Esophagus squamous epithelium (tissue), 5 donors: ENCODE measurements around the gene NOX3. TPM values are rescaled to one million over a fixed set of nuclear protein-coding genes. Genes with fewer than 3 reads are reported as not detected.

ENCODE experiments used
- DNase-seq: peaks from one replicate; lab custom pipeline; 2025; lab: John Stamatoyannopoulos, UW
- H3K27ac ChIP-seq, 4 donors: fragments of 200-600 bp; sonication (generic); one replicate each; pipeline ENCODE4 v1.5.1; 2016 to 2019; ENCODE audit warnings: mild to moderate bottlenecking in 1 of 4
- H3K27me3 ChIP-seq, 4 donors: fragments of 200-600 bp; sonication (generic); 1 replicate in 3 of 4; 2 replicates in 1 of 4; pipeline versions ENCODE4 v1.5.1 to v1.6.0; 2017 to 2021; ENCODE audit warnings: antibody characterized with exemption in 1 of 4
- H3K36me3 ChIP-seq, 3 donors: fragments of 200-600 bp; sonication (generic); one replicate each; pipeline ENCODE4 v1.5.1; 2016 to 2019
- H3K4me1 ChIP-seq, 3 donors: fragments of 200-600 bp; sonication (generic); one replicate each; pipeline ENCODE4 v1.5.1; 2017 to 2019
- H3K4me3 ChIP-seq, 4 donors: fragments of 200-600 bp; sonication (generic); 1 replicate in 3 of 4; 2 replicates in 1 of 4; pipeline ENCODE4 v1.5.1; 2016 to 2019; ENCODE audit warnings: mild to moderate bottlenecking in 2 of 4, moderate library complexity in 1 of 4
- H3K9me3 ChIP-seq, 3 donors: fragments of 200-600 bp; sonication (generic); one replicate each; pipeline ENCODE4 v1.5.1; 2016 to 2019
- POLR2A ChIP-seq, 4 donors: fragments of 450-650 bp; IDR thresholded peaks; one replicate each; pipeline ENCODE4 v1.6.1; 2017; ENCODE audit warnings: antibody characterized with exemption in 4 of 4, mild to moderate bottlenecking in 4 of 4, moderate library complexity in 3 of 4
- WGBS, 2 donors: methylation state at CpG; one replicate each; pipeline ENCODE4 v1.1.5; 2018; 5-methylcytosine and 5-hydroxymethylcytosine counted together
- intact Hi-C: fragments of 100-400 bp; cut with DNase I; formaldehyde crosslinking; loops from one replicate; pipeline ENCODE4 v1.15.0; 2022
- total RNA-seq, 4 donors: library from RNA; depleted of rRNA; stranded (reverse); fragments of >200 nt; gene quantifications; one replicate each; pipeline ENCODE4 v1.1.0, GENCODE V29; 2016
- TF ChIP-seq, protein P1 (sequence below), 6 experiments: fragments of 450-650 bp in 4 of 6; fragments of 200-600 bp in 2 of 6; sonication (generic) in 2 of 6; IDR thresholded peaks; one replicate each; pipeline ENCODE4 v1.5.1; 2016 to 2019; ENCODE audit warnings: antibody characterized with exemption in 6 of 6, mild to moderate bottlenecking in 4 of 6, moderate library complexity in 4 of 6
- donor health status: DM: yes; HTN: yes; CAD: no.

Gene NOX3
- total RNA-seq, 4 donors from 2014 or later = not detected

GRCh38 chr6:155497273-155497672, 41.6 kb upstream of the NOX3 start:
- 80 to 90% methylated on average over 3 of the region's 3 CpGs for WGBS, 2 donors
- Histone ChIP-seq H3K9me3 (peaks cover 0 to 1% (median 0%) of the 10 kb centered on the region in 3 donors), H3K4me3 (no peak overlapping the region), H3K4me1 (peaks cover 0 to 27% (median 19%) of the 10 kb centered on the region in 3 donors), H3K27me3 (no peaks in the 10 kb centered on the region), H3K27ac (no peak overlapping the region), H3K36me3 (no peaks in the 10 kb centered on the region)
- intact Hi-C loops = no loop called here
- DNase-seq = no peak
- TF ChIP-seq, protein P1, sequence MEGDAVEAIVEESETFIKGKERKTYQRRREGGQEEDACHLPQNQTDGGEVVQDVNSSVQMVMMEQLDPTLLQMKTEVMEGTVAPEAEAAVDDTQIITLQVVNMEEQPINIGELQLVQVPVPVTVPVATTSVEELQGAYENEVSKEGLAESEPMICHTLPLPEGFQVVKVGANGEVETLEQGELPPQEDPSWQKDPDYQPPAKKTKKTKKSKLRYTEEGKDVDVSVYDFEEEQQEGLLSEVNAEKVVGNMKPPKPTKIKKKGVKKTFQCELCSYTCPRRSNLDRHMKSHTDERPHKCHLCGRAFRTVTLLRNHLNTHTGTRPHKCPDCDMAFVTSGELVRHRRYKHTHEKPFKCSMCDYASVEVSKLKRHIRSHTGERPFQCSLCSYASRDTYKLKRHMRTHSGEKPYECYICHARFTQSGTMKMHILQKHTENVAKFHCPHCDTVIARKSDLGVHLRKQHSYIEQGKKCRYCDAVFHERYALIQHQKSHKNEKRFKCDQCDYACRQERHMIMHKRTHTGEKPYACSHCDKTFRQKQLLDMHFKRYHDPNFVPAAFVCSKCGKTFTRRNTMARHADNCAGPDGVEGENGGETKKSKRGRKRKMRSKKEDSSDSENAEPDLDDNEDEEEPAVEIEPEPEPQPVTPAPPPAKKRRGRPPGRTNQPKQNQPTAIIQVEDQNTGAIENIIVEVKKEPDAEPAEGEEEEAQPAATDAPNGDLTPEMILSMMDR (IDR thresholded peaks at IDR 0.05) = no peak
- no peak for TF ChIP-seq POLR2A (IDR thresholded peaks at IDR 0.05)

DNA sequence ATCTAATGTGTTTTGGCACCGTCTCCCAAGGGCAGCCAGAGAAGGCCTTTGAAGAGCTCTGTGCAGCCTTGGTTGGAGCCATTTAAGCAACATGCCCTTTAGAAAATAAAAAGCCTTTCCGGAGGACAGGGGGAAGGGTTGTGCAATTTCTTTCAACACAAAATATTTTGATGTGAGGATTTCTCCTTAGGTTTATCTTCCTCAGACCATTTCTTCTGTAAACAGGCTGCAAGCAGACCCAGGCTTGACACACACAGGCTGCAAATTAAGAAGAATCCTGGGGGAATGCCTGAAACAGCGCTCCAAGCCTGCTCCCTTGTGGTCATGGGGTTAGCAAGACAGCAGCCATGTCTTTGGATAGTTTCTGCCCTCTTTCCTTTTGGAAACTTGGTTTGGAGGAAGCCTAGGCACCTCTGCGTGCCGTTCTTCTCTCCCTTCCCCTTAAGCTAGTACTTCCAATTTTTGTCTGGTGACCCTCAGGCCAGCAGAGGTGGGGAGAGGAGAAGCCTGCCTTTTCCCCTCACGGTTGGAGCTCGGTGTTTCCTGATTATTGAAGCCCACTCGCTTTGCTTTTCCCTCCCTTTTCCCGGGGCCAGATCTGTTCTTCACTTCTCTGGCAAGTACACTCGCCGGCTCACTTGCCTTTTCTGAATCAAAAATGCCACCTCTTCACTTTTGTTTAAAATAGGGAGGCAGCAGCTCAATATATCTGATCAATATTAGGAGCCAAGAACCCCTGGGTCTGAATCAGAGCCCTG, 39.6 kb upstream of the NOX3 start:
- DNase-seq = no peak
- Histone ChIP-seq H3K4me1 (peaks cover 0 to 27% (median 19%) of the 10 kb centered on the region in 3 donors), H3K36me3 (no peaks in the 10 kb centered on the region), H3K27ac (peak overlapping the region; percentile 35 to 83 (median 68)), H3K4me3 (no peak overlapping the region), H3K27me3 (no peaks in the 10 kb centered on the region), H3K9me3 (no peaks in the 10 kb centered on the region)
- intact Hi-C loops = no loop called here
- 77 to 88% methylated on average over 11 of the region's 11 CpGs for WGBS, 2 donors
- no peak for TF ChIP-seq POLR2A (IDR thresholded peaks at IDR 0.05)
- TF ChIP-seq, protein P1 (IDR thresholded peaks at IDR 0.05) = peak in 2 of 6 experiments; percentile 16 to 21

- TF ChIP-seq POLR2A (IDR thresholded peaks at IDR 0.05) = no peak
- TF ChIP-seq, protein P1 (IDR thresholded peaks at IDR 0.05) = no peak
- H3K27me3 ChIP-seq = no peaks in the 10 kb centered on the region
- H3K4me3 ChIP-seq = no peak overlapping the region
- H3K9me3 ChIP-seq = no peaks in the 10 kb centered on the region
- peak overlapping the region in 3 of 4 donors; percentile 40 to 76 (median 76) for H3K27ac ChIP-seq
- H3K4me1 ChIP-seq = peaks cover 0 to 27% (median 19%) of the 10 kb centered on the region in 3 donors
- no peaks in the 10 kb centered on the region for H3K36me3 ChIP-seq
- intact Hi-C loops = no loop called here
- 8% methylated on average over 4 of the region's 4 CpGs for WGBS, 2 donors
- DNase-seq = no peak
Observed at GRCh38 chr6:155493694-155494143, 38.1 kb upstream of the NOX3 start.

GRCh38 chr6:155493026-155493693, 37.5 kb upstream of the NOX3 start:
- DNase-seq = no peak
- H3K4me1 ChIP-seq = peaks cover 0 to 27% (median 19%) of the 10 kb centered on the region in 3 donors
- 75 to 84% methylated on average over 3 of the region's 3 CpGs for WGBS, 2 donors
- peak overlapping the region in 3 of 4 donors; percentile 40 to 76 (median 76) for H3K27ac ChIP-seq
- no peaks in the 10 kb centered on the region for H3K9me3 ChIP-seq
- no peaks in the 10 kb centered on the region for H3K36me3 ChIP-seq
- H3K4me3 ChIP-seq = no peak overlapping the region
- H3K27me3 ChIP-seq = no peaks in the 10 kb centered on the region
- TF ChIP-seq, protein P1 (IDR thresholded peaks at IDR 0.05) = no peak
- no peak for TF ChIP-seq POLR2A (IDR thresholded peaks at IDR 0.05)
- intact Hi-C loops = no loop called here
